Measurements from ENCODE around the gene NUPR1.
"Not testable (repeated sequence)": the region's sequence is repeated elsewhere in the genome, so short reads cannot be mapped to it uniquely, and the experiment has no call there.

DNA sequence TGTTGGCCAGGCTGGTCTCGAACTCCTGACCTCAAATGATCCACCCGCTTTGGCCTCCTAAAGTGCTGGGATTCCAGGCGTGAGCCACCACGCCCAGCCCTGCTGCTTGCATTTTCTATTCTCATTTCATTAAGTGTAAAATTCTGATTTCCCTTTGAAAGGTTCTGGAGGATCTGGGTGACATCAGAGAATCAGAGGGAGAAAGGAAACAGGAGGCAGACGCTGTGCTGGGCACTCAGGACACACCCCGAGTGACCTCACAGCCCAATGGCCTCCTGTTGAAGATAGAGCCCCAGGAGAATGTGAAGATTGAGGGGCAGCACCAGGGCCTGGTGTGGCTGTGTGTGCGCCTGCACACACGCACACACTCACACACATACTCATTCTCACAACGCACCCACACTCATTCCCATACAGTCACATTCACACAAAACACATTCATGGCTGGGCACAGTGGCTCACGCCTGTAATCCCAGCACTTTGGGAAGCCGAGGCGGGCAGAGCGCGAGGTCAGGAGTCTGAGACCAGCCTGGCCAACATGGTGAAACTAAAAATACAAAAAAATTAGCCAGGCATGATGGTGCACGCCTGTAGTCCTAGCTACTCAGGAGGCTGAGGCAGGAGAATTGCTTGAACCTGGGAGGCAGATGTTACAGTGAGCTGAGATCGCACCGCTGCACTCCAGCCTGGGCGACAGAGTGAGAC is 38.1 kb downstream of the NUPR1 start:
- TF ChIP-seq, protein P1, sequence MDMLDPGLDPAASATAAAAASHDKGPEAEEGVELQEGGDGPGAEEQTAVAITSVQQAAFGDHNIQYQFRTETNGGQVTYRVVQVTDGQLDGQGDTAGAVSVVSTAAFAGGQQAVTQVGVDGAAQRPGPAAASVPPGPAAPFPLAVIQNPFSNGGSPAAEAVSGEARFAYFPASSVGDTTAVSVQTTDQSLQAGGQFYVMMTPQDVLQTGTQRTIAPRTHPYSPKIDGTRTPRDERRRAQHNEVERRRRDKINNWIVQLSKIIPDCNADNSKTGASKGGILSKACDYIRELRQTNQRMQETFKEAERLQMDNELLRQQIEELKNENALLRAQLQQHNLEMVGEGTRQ (IDR thresholded peaks at IDR 0.05), result not testable (repeated sequence)
- not testable (repeated sequence) for TF ChIP-seq CTCF (IDR thresholded peaks at IDR 0.05); RFX5 (IDR thresholded peaks at IDR 0.05); TP53 (CRISPR knock-in tag; IDR thresholded peaks at IDR 0.05); POLR2A (IDR thresholded peaks at IDR 0.05; ENCODE audit: low read length); FOSL2 (IDR thresholded peaks at IDR 0.05); FOSL2 (CRISPR knock-in tag; IDR thresholded peaks at IDR 0.05); JUN (IDR thresholded peaks at IDR 0.05); EHF (CRISPR knock-in tag; IDR thresholded peaks at IDR 0.05); CHD4 (IDR thresholded peaks at IDR 0.05; ENCODE audit: borderline replicate concordance)

Measured in A549 (cell line).